H1 (cell line): ENCODE data around the gene ZFP36L2. TPM values are rescaled to one million over a fixed set of nuclear protein-coding genes. Genes with fewer than 3 reads are reported as not detected.

Experiments used
- MAFK ChIP-seq: IDR thresholded peaks from 2 replicates; pipeline ENCODE4 v1.6.1; 2012; ENCODE audit warnings: low read depth, mild to moderate bottlenecking, improper control_type of control experiment, low read length
- polyA plus RNA-seq, 7 experiments: library from polyadenylated mRNA; depleted of rRNA in 3 of 7; stranded (reverse) in 5 of 7; unstranded in 2 of 7; fragments of >200 nt in 5 of 7; fragments of 200-250 nt in 2 of 7; gene quantifications; 1 replicate in 5 of 7; 2 replicates in 1 of 7; 4 replicates in 1 of 7; pipeline versions ENCODE4 v1.2.1 to v1.2.3, GENCODE V29; 2011 to 2013; ENCODE audit warnings: missing spikeins in 2 of 7, mixed read lengths in 2 of 7
- total RNA-seq: library from RNA; stranded (reverse); fragmentation: NEBNext Ultra II Directional; extraction: Animal tissue kit (Norgen Biotek cat#: 25700); gene quantifications from 2 replicates; pipeline ENCODE4 v1.2.1, GENCODE V29; 2021

The ZFP36L2 gene
- total and polyA plus RNA-seq, 2 of the 8 experiments (the other 6 are each of a cell fraction or from before 2014, with no cell fraction given), result 13.4 to 102 TPM

DNA sequence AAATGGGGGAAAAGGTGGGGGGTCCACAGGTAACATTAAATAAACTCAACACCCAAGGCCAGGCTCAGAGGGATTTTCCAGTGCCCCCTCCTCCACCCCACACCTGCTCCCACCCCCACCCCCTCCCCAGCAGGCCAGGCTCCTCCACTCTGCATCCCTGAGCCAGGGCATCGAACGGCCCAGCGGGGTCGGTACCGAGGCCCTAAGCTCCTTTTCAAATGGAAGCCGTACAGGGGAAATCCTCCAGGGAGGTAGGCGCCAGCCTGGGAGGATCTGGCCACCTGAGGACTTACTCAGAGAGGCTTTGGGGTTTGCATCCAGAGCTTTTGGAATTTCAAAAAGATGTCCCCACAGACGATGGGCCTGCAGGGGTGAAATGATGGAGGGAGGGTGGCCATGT is 46.5 kb downstream of the ZFP36L2 start (continued):
- no peak for TF ChIP-seq MAFK
